HEK293 (cell line): ENCODE results near the gene CGGBP1.

ENCODE experiments used
- CTCF ChIA-PET: fragments of 350-600 bp; formaldehyde crosslinking; extraction: SDS; loops from one replicate; lab custom pipeline; 2021; ENCODE audit warnings: antibody characterized with exemption; lab: Yijun Ruan, JAX
- POLR2A ChIA-PET: fragments of 300-600 bp; formaldehyde crosslinking; extraction: SDS; loops from one replicate; lab custom pipeline; 2020; ENCODE audit warnings: antibody characterized with exemption, inconsistent platforms; lab: Yijun Ruan, JAX
- H3K27ac ChIP-seq: fragments of 200-500 bp; sonication (Bioruptor generic); 2 replicates; pipeline ENCODE4 v1.5.1; 2014; ENCODE audit warnings: low read depth, low read length, control low read depth, inconsistent platforms; ENCODE audit errors: extremely low read depth
- H3K36me3 ChIP-seq, 2 experiments: fragments of 200-500 bp in 1 of 2; sonication (Bioruptor generic) in 1 of 2; 1 replicate in 1 of 2; 2 replicates in 1 of 2; pipeline ENCODE4 v1.5.1; 2014 to 2017; ENCODE audit warnings: inconsistent platforms in 2 of 2, low read length in 2 of 2; ENCODE audit not compliant: control insufficient read depth in 2 of 2, insufficient read depth in 1 of 2
- H3K4me1 ChIP-seq: fragments of 200-500 bp; sonication (Bioruptor generic); 2 replicates; pipeline ENCODE4 v1.5.1; 2014; ENCODE audit warnings: mild to moderate bottlenecking, low read length, inconsistent platforms; ENCODE audit not compliant: control insufficient read depth, insufficient read depth
- H3K4me3 ChIP-seq: 2 replicates; pipeline ENCODE4 v1.5.1; 2011; ENCODE audit warnings: low read depth, mild to moderate bottlenecking, control low read depth, low read length, moderate library complexity
- H3K9me3 ChIP-seq: fragments of 200-500 bp; sonication (Bioruptor generic); 2 replicates; pipeline ENCODE4 v1.5.1; 2014; ENCODE audit warnings: low read depth, low read length, inconsistent platforms; ENCODE audit not compliant: control insufficient read depth, insufficient read depth
- GFI1B ChIP-seq: fragments of 450-650 bp; formaldehyde crosslinking; IDR thresholded peaks from 2 replicates; pipeline ENCODE4 v1.5.1; 2016; ENCODE audit warnings: missing biosample characterization, missing genetic modification characterization
- KLF9 ChIP-seq: fragments of 450-650 bp; formaldehyde crosslinking; IDR thresholded peaks from 2 replicates; pipeline ENCODE4 v1.5.1; 2016; ENCODE audit warnings: missing biosample characterization, missing genetic modification characterization, low read depth
- OVOL3 ChIP-seq: fragments of 450-650 bp; formaldehyde crosslinking; IDR thresholded peaks from 2 replicates; pipeline ENCODE4 v1.5.1; 2016; ENCODE audit warnings: missing biosample characterization, missing genetic modification characterization
- RBAK ChIP-seq: fragments of 450-650 bp; formaldehyde crosslinking; IDR thresholded peaks from 2 replicates; pipeline ENCODE4 v1.5.1; 2016; ENCODE audit warnings: missing biosample characterization, missing genetic modification characterization
- SALL2 ChIP-seq: fragments of 450-650 bp; formaldehyde crosslinking; IDR thresholded peaks from 2 replicates; pipeline ENCODE4 v1.5.0; 2017; ENCODE audit warnings: missing biosample characterization, mild to moderate bottlenecking, missing genetic modification characterization, borderline replicate concordance
- YY2 ChIP-seq: fragments of 450-650 bp; formaldehyde crosslinking; IDR thresholded peaks from 2 replicates; pipeline ENCODE4 v1.5.1; 2016; ENCODE audit warnings: missing biosample characterization, missing genetic modification characterization
- ZBTB44 ChIP-seq: fragments of 450-650 bp; IDR thresholded peaks from 2 replicates; pipeline ENCODE4 v1.5.1; 2018; ENCODE audit warnings: missing biosample characterization, mild to moderate bottlenecking, missing genetic modification characterization
- ZNF121 ChIP-seq: fragments of 450-650 bp; formaldehyde crosslinking; IDR thresholded peaks from 2 replicates; pipeline ENCODE4 v1.5.1; 2016; ENCODE audit warnings: missing biosample characterization, missing genetic modification characterization
- ZNF155 ChIP-seq: fragments of 450-650 bp; formaldehyde crosslinking; IDR thresholded peaks from 2 replicates; pipeline ENCODE4 v1.5.1; 2016; ENCODE audit warnings: missing biosample characterization, missing genetic modification characterization
- ZNF169 ChIP-seq: fragments of 450-650 bp; formaldehyde crosslinking; IDR thresholded peaks from 2 replicates; pipeline ENCODE4 v1.5.1; 2016; ENCODE audit warnings: missing biosample characterization, missing genetic modification characterization
- ZNF211 ChIP-seq: fragments of 450-650 bp; formaldehyde crosslinking; IDR thresholded peaks from 2 replicates; pipeline ENCODE4 v1.5.1; 2016; ENCODE audit warnings: low read depth, missing biosample characterization, missing genetic modification characterization
- ZNF24 ChIP-seq: fragments of 450-650 bp; formaldehyde crosslinking; IDR thresholded peaks from 2 replicates; pipeline ENCODE4 v1.5.1; 2016; ENCODE audit warnings: missing biosample characterization, missing genetic modification characterization
- ZNF302 ChIP-seq: fragments of 450-650 bp; formaldehyde crosslinking; IDR thresholded peaks from 2 replicates; pipeline ENCODE4 v1.5.1; 2016; ENCODE audit warnings: missing biosample characterization, missing genetic modification characterization, low read depth
- ZNF324 ChIP-seq: fragments of 450-650 bp; formaldehyde crosslinking; IDR thresholded peaks from 2 replicates; pipeline ENCODE4 v1.5.1; 2016; ENCODE audit warnings: missing biosample characterization, missing genetic modification characterization
- ZNF37A ChIP-seq: fragments of 450-650 bp; IDR thresholded peaks from 2 replicates; pipeline ENCODE4 v1.5.1; 2018; ENCODE audit warnings: missing biosample characterization, missing genetic modification characterization
- ZNF510 ChIP-seq: fragments of 450-650 bp; formaldehyde crosslinking; IDR thresholded peaks from 2 replicates; pipeline ENCODE4 v1.5.1; 2018; ENCODE audit warnings: mild to moderate bottlenecking, missing genetic modification characterization, missing biosample characterization; ENCODE audit not compliant: insufficient replicate concordance
- ZNF514 ChIP-seq: fragments of 450-650 bp; formaldehyde crosslinking; IDR thresholded peaks from 2 replicates; pipeline ENCODE4 v1.5.1; 2016; ENCODE audit warnings: missing biosample characterization, missing genetic modification characterization
- ZNF555 ChIP-seq: fragments of 450-650 bp; formaldehyde crosslinking; conservative IDR thresholded peaks from 2 replicates; pipeline ENCODE4 v1.5.1; 2017; ENCODE audit warnings: missing biosample characterization, mild to moderate bottlenecking, missing genetic modification characterization, inconsistent platforms
- ZNF580 ChIP-seq: fragments of 450-650 bp; formaldehyde crosslinking; IDR thresholded peaks from 2 replicates; pipeline ENCODE4 v1.5.1; 2016; ENCODE audit warnings: missing biosample characterization, missing genetic modification characterization
- ZNF654 ChIP-seq: fragments of 450-650 bp; formaldehyde crosslinking; IDR thresholded peaks from 2 replicates; pipeline ENCODE4 v1.5.1; 2016; ENCODE audit warnings: low read depth, missing biosample characterization, missing genetic modification characterization
- ZNF664 ChIP-seq: fragments of 450-650 bp; formaldehyde crosslinking; IDR thresholded peaks from 2 replicates; pipeline ENCODE4 v1.5.1; 2016; ENCODE audit warnings: missing biosample characterization, missing genetic modification characterization
- ZSCAN30 ChIP-seq: fragments of 450-650 bp; IDR thresholded peaks from 2 replicates; pipeline ENCODE4 v1.5.1; 2018; ENCODE audit warnings: missing biosample characterization, mild to moderate bottlenecking, missing genetic modification characterization, moderate library complexity
- TF ChIP-seq, protein P1 (sequence below): fragments of 450-650 bp; formaldehyde crosslinking; IDR thresholded peaks from 2 replicates; pipeline ENCODE4 v1.5.1; 2017; ENCODE audit warnings: missing biosample characterization, missing genetic modification characterization
- TF ChIP-seq, protein P2 (sequence below): fragments of 450-650 bp; formaldehyde crosslinking; IDR thresholded peaks from 2 replicates; pipeline ENCODE4 v1.5.1; 2016; ENCODE audit warnings: missing biosample characterization, missing genetic modification characterization
- TF ChIP-seq, protein P3 (sequence below): fragments of 450-650 bp; formaldehyde crosslinking; optimal IDR thresholded peaks from 2 replicates; pipeline ENCODE3; 2016; ENCODE audit warnings: missing biosample characterization, mild to moderate bottlenecking, missing genetic modification characterization
- TF ChIP-seq, protein P4 (sequence below): fragments of 450-650 bp; formaldehyde crosslinking; conservative IDR thresholded peaks from 2 replicates; pipeline ENCODE4 v1.5.1; 2016; ENCODE audit warnings: low read depth, missing biosample characterization, missing genetic modification characterization

The CGGBP1 gene

DNA sequence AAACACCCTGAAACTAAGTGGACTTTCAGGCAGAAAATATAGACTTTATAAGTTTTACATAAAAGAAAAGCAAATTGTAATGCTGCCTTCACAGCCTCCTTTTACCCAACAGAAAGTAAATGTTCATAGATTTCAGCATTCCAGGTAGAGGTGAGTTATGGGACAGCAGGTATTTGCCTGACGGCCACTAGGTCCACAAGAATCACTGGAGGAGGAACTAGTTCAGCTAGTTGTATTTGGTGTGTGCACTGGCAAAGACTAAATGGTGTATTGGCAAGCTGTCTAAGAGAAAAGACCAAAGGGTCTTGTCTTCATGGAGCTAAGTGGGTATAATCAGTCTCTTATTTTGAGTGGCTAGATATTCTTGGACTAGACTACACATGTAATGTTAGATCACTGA lies 34.5 kb upstream of the CGGBP1 start:
- no peak overlapping the region for H3K4me3 ChIP-seq
- no peaks in the 10 kb centered on the region for H3K9me3 ChIP-seq
- CTCF ChIA-PET: no interaction called here
- POLR2A ChIA-PET: no interaction called here
- TF ChIP-seq ZNF211 (tag by site-specific recombination) (no peak), ZNF324 (no peak), ZBTB44 (tag by site-specific recombination) (no peak), ZNF514 (tag by site-specific recombination) (no peak), GFI1B (no peak), ZNF121 (tag by site-specific recombination) (no peak), ZNF654 (tag by site-specific recombination) (no peak), ZNF555 (tag by site-specific recombination) (no peak), ZNF37A (tag by site-specific recombination) (no peak), ZNF169 (tag by site-specific recombination) (no peak), OVOL3 (tag by site-specific recombination) (no peak), YY2 (tag by site-specific recombination) (no peak), ZNF302 (tag by site-specific recombination) (no peak), ZNF580 (tag by site-specific recombination) (no peak), RBAK (no peak)
- TF ChIP-seq, protein P1, sequence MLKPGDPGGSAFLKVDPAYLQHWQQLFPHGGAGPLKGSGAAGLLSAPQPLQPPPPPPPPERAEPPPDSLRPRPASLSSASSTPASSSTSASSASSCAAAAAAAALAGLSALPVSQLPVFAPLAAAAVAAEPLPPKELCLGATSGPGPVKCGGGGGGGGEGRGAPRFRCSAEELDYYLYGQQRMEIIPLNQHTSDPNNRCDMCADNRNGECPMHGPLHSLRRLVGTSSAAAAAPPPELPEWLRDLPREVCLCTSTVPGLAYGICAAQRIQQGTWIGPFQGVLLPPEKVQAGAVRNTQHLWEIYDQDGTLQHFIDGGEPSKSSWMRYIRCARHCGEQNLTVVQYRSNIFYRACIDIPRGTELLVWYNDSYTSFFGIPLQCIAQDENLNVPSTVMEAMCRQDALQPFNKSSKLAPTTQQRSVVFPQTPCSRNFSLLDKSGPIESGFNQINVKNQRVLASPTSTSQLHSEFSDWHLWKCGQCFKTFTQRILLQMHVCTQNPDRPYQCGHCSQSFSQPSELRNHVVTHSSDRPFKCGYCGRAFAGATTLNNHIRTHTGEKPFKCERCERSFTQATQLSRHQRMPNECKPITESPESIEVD: no peak
- TF ChIP-seq, protein P2, sequence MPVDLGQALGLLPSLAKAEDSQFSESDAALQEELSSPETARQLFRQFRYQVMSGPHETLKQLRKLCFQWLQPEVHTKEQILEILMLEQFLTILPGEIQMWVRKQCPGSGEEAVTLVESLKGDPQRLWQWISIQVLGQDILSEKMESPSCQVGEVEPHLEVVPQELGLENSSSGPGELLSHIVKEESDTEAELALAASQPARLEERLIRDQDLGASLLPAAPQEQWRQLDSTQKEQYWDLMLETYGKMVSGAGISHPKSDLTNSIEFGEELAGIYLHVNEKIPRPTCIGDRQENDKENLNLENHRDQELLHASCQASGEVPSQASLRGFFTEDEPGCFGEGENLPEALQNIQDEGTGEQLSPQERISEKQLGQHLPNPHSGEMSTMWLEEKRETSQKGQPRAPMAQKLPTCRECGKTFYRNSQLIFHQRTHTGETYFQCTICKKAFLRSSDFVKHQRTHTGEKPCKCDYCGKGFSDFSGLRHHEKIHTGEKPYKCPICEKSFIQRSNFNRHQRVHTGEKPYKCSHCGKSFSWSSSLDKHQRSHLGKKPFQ: no peak
- H3K4me1 ChIP-seq: no peaks in the 10 kb centered on the region
- no peak overlapping the region for H3K27ac ChIP-seq
- H3K36me3 ChIP-seq: peaks cover 0 to 14% of the 10 kb centered on the region in 2 experiments; a peak in 1 of 3 replicates

DNA sequence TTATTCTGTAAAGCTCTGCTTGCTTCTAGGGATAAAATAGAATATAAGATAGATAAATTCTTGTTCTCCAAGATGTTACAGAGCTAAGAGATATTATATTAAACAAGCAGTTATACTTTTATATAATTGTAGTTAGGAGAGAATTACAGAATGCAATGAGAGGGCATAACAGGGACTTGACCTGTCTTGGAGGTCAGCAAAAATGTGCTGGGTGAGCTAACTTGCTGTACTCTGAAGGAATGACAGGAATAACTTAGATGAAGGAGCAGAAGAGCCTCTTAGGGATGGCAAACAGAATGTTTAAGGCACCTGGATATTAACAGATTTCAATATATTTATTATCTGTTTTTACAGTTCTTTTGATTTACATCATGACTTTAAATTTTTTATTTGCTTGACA lies 33.5 kb upstream of the CGGBP1 start:
- CTCF ChIA-PET: no interaction called here
- peaks cover 0 to 20% of the 10 kb centered on the region in 2 experiments; a peak in 2 of 3 replicates for H3K36me3 ChIP-seq
- POLR2A ChIA-PET: no interaction called here
- H3K27ac ChIP-seq: no peak overlapping the region
- no peaks in the 10 kb centered on the region for H3K4me1 ChIP-seq
- H3K4me3 ChIP-seq: no peak overlapping the region
- no peaks in the 10 kb centered on the region for H3K9me3 ChIP-seq
- TF ChIP-seq, protein P3, sequence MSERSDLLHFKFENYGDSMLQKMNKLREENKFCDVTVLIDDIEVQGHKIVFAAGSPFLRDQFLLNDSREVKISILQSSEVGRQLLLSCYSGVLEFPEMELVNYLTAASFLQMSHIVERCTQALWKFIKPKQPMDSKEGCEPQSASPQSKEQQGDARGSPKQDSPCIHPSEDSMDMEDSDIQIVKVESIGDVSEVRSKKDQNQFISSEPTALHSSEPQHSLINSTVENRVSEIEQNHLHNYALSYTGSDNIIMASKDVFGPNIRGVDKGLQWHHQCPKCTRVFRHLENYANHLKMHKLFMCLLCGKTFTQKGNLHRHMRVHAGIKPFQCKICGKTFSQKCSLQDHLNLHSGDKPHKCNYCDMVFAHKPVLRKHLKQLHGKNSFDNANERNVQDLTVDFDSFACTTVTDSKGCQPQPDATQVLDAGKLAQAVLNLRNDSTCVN (tag by site-specific recombination): no peak
- TF ChIP-seq ZNF155 (tag by site-specific recombination): no peak
- no peak for TF ChIP-seq SALL2 (tag by site-specific recombination)
- no peak for TF ChIP-seq ZNF664 (tag by site-specific recombination)
- TF ChIP-seq ZNF24: no peak
- TF ChIP-seq, protein P4, sequence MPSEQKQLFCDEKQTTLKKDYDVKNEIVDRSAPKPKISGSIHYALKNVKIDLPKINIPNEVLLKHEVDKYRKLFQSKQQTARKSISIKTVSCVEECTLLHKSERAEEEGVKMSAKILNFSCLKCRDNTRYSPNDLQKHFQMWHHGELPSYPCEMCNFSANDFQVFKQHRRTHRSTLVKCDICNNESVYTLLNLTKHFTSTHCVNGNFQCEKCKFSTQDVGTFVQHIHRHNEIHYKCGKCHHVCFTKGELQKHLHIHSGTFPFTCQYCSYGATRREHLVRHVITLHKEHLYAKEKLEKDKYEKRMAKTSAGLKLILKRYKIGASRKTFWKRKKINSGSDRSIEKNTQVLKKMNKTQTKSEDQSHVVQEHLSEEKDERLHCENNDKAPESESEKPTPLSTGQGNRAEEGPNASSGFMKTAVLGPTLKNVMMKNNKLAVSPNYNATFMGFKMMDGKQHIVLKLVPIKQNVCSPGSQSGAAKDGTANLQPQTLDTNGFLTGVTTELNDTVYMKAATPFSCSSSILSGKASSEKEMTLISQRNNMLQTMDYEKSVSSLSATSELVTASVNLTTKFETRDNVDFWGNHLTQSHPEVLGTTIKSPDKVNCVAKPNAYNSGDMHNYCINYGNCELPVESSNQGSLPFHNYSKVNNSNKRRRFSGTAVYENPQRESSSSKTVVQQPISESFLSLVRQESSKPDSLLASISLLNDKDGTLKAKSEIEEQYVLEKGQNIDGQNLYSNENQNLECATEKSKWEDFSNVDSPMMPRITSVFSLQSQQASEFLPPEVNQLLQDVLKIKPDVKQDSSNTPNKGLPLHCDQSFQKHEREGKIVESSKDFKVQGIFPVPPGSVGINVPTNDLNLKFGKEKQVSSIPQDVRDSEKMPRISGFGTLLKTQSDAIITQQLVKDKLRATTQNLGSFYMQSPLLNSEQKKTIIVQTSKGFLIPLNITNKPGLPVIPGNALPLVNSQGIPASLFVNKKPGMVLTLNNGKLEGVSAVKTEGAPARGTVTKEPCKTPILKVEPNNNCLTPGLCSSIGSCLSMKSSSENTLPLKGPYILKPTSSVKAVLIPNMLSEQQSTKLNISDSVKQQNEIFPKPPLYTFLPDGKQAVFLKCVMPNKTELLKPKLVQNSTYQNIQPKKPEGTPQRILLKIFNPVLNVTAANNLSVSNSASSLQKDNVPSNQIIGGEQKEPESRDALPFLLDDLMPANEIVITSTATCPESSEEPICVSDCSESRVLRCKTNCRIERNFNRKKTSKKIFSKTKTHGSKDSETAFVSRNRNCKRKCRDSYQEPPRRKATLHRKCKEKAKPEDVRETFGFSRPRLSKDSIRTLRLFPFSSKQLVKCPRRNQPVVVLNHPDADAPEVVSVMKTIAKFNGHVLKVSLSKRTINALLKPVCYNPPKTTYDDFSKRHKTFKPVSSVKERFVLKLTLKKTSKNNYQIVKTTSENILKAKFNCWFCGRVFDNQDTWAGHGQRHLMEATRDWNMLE (tag by site-specific recombination): no peak
- TF ChIP-seq KLF9 (tag by site-specific recombination): no peak
- no peak for TF ChIP-seq ZNF510 (tag by site-specific recombination)
- no peak for TF ChIP-seq ZSCAN30 (tag by site-specific recombination)
- no peak for TF ChIP-seq GFI1B
- TF ChIP-seq ZNF555 (tag by site-specific recombination): no peak
